Measurements from ENCODE around the gene SZT2.

GRCh38 chr1:43463479-43463878 is 73.8 kb downstream of the SZT2 start:
- TF ChIP-seq ZNF274 (IDR thresholded peaks at IDR 0.05; ENCODE audit: low read depth, low read length) (no peak), YY1 (IDR thresholded peaks at IDR 0.05; ENCODE audit: insufficient read depth, insufficient read length) (no peak), SUZ12 (IDR thresholded peaks at IDR 0.05; ENCODE audit: extremely low read depth, insufficient read depth, insufficient read length) (no peak)
